Ishikawa (cell line): ENCODE measurements around the gene CTNNBL1.

Source experiments
- CEBPB ChIP-seq: IDR thresholded peaks from 2 replicates; pipeline ENCODE4 v1.6.1; 2012
- EGR1 ChIP-seq: IDR thresholded peaks from 2 replicates; pipeline ENCODE4 v1.6.1; 2012
- EP300 ChIP-seq: IDR thresholded peaks from 2 replicates; pipeline ENCODE4 v1.6.1; 2012; ENCODE audit warnings: borderline replicate concordance
- FOXM1 ChIP-seq: IDR thresholded peaks from 2 replicates; pipeline ENCODE4 v1.6.1; 2012; ENCODE audit warnings: low read depth, borderline replicate concordance
- MAX ChIP-seq: IDR thresholded peaks from 2 replicates; pipeline ENCODE4 v1.6.1; 2012
- NFIC ChIP-seq: IDR thresholded peaks from 2 replicates; pipeline ENCODE4 v1.6.1; 2012
- RAD21 ChIP-seq: IDR thresholded peaks from 2 replicates; pipeline ENCODE4 v1.6.1; 2012; ENCODE audit warnings: low read depth
- REST ChIP-seq: IDR thresholded peaks from 2 replicates; pipeline ENCODE4 v1.6.1; 2012; ENCODE audit warnings: low read depth, mild to moderate bottlenecking
- TAF1 ChIP-seq: IDR thresholded peaks from 2 replicates; pipeline ENCODE4 v1.6.1; 2012; ENCODE audit warnings: low read depth, mild to moderate bottlenecking
- TCF12 ChIP-seq: IDR thresholded peaks from 2 replicates; pipeline ENCODE4 v1.6.1; 2012; ENCODE audit warnings: low read depth
- TEAD4 ChIP-seq: IDR thresholded peaks from 2 replicates; pipeline ENCODE4 v1.6.1; 2012
- USF1 ChIP-seq: IDR thresholded peaks from 2 replicates; pipeline ENCODE4 v1.6.1; 2012
- YY1 ChIP-seq: IDR thresholded peaks from 2 replicates; pipeline ENCODE4 v1.6.1; 2012; ENCODE audit warnings: low read depth
- ZBTB7A ChIP-seq: IDR thresholded peaks from 2 replicates; pipeline ENCODE4 v1.6.1; 2012; ENCODE audit warnings: low read depth

Gene CTNNBL1

GRCh38 chr20:37776049-37776448 lies 82.2 kb downstream of the CTNNBL1 start:
- no peak for TF ChIP-seq TCF12
- no peak for TF ChIP-seq ZBTB7A
- TF ChIP-seq TEAD4 = no peak
- no peak for TF ChIP-seq EP300
- TF ChIP-seq RAD21 = no peak
- no peak for TF ChIP-seq USF1

- no peak for TF ChIP-seq CEBPB
- no peak for TF ChIP-seq EGR1
- TF ChIP-seq USF1 = no peak
- no peak for TF ChIP-seq NFIC
- TF ChIP-seq ZBTB7A = no peak
- no peak for TF ChIP-seq YY1
- no peak for TF ChIP-seq TCF12
These were observed 82.7 kb downstream of the CTNNBL1 start for GRCh38 chr20:37776526-37776925.

- TF ChIP-seq ZBTB7A = no peak
- no peak for TF ChIP-seq MAX
- no peak for TF ChIP-seq EP300
- no peak for TF ChIP-seq CEBPB
- no peak for TF ChIP-seq EGR1
- TF ChIP-seq YY1 = no peak
- TF ChIP-seq TCF12 = no peak
- no peak for TF ChIP-seq NFIC
- TF ChIP-seq RAD21 = no peak
- TF ChIP-seq USF1 = no peak
- no peak for TF ChIP-seq REST
These were observed 83.5 kb downstream of the CTNNBL1 start for GRCh38 chr20:37777012-37777950.

GRCh38 chr20:37777988-37778659 lies 84.3 kb downstream of the CTNNBL1 start:
- TF ChIP-seq EP300 = no peak
- no peak for TF ChIP-seq ZBTB7A
- no peak for TF ChIP-seq MAX
- TF ChIP-seq CEBPB = no peak
- TF ChIP-seq TEAD4 = no peak
- no peak for TF ChIP-seq REST
- no peak for TF ChIP-seq EGR1
- no peak for TF ChIP-seq FOXM1
- TF ChIP-seq TAF1 = no peak
- TF ChIP-seq YY1 = no peak

GRCh38 chr20:37781626-37782025 lies 87.8 kb downstream of the CTNNBL1 start:
- TF ChIP-seq REST = no peak
